ENCODE results near the gene DFFB. TPM values are rescaled to one million over a fixed set of nuclear protein-coding genes. Genes with fewer than 3 reads are reported as not detected.
"Not testable (repeated sequence)": the region's sequence is repeated elsewhere in the genome, so short reads cannot be mapped to it uniquely, and the experiment has no call there.

The DFFB gene
- total RNA-seq (2014; rRNA removed; shearing (Covaris generic)): 5.8 and 7.9 TPM in 2 replicates
- 14.0 and 17.7 TPM in 2 replicates for polyA plus RNA-seq (2014; cell fraction: nucleus; rRNA removed)

GRCh38 chr1:3856923-3857790 is at the start of gene DFFB, which contains the start of gene CEP104:
Gene DFFB, plus strand, starts transcription at chr1:3857476. Its CDS starts 128 bp downstream, at chr1:3857604.
Gene CEP104, minus strand, starts transcription at chr1:3857211. Its CDS starts 4,804 bp downstream, at chr1:3852407.
- DNase-seq (ENCODE audit: extremely low read depth, low read depth): peak; percentile 86

- no peak for DNase-seq (ENCODE audit: extremely low read depth, low read depth)
Measured at GRCh38 chr1:3807769-3808168, 49.5 kb upstream of the DFFB start.

GRCh38 chr1:3809680-3810079 is 47.6 kb upstream of the DFFB start:
- DNase-seq (ENCODE audit: extremely low read depth, low read depth): no peak

DNA sequence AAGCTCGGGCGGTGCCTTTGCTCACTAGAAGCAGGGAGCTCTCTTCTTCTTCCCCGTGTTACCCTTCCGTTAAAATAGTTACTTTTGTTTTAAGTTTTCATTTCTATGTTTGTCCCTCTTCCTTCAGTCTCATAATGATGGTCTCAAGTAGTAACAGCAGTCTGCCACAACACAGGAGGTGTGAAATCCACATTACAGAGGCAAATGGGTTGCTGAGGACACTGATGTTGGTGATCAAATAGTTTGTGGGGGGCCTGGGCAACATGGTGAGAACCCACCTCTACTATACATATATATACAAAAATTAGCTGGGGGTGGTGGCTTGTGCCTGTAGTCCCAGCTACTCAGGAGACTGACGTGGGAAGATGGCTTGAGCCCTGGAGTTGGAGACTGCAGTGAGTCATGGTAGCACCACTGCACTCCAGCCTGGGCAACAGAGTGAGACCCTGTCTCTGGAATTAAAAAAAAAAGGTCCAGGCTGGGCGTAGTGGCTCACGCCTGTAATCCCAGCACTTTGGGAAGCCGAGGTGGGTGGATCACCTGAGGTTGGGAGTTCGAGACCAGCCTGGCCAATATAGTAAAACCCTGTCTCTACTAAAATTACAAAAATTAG is 47.0 kb upstream of the DFFB start:
- not testable (repeated sequence) for DNase-seq (ENCODE audit: extremely low read depth, low read depth)

- DNase-seq (ENCODE audit: extremely low read depth, low read depth): no peak
Measured at GRCh38 chr1:3811595-3811911, 45.7 kb upstream of the DFFB start.

DNA sequence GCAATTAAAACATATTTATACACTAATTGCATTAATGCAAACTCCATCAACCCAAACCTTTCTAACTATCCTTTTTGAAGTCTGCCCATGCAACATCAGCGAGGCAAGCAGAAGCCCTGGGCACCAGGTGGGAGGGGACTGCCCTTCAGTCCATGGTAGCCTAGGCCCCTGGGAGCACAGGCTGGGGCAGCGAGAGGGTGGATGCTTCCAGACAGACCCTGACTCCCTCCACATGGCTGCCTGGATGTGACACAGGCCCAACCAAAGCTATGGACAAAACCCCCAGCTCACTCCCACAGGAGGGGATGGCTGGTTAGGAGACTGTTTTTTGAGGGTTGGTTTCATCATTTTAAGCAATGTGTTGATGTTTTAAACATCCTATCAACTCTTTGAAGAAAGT is 43.2 kb upstream of the DFFB start:
- DNase-seq (ENCODE audit: extremely low read depth, low read depth): no peak

GRCh38 chr1:3814771-3815561 is 42.3 kb upstream of the DFFB start:
- no peak for DNase-seq (ENCODE audit: extremely low read depth, low read depth)

DNA sequence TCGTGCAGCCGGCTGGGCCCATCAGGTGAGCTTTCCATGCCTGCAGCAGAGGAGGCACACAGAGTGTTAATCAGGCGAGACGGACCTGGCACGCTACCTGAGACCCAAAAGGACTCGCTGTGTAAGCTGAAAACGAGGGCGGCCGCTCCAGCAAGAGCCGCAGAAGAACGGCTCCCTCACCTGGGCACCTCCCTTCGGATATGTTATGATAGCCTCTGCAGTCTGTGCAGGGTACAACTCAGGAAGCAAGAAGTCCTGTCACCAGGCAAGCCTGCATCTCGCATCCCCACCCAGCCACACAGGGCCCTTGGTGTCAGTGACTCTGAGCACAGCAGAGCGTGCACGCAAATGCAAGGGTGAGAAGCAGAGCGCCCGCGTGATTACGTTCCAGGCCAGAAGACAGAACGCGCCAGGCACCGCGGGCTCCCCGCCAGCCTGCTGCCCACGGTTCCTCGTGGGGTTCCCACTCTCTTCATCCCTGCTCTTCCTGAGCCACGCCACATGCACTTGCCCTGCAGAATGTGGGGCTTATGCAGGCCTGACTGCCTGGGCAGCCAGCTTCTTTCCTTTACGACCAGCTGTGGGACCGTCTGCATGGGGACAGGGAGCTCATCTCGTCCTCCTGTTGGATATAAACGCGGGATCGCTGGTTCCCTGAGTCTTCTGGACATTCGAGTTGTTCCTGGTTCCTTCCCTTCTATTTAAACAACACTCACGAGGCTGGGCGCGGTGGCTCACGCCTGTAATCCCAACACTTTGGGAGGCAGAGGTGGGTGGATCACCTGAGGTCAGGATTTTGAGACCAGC is 40.7 kb upstream of the DFFB start:
- no peak for DNase-seq (ENCODE audit: extremely low read depth, low read depth)

DNA sequence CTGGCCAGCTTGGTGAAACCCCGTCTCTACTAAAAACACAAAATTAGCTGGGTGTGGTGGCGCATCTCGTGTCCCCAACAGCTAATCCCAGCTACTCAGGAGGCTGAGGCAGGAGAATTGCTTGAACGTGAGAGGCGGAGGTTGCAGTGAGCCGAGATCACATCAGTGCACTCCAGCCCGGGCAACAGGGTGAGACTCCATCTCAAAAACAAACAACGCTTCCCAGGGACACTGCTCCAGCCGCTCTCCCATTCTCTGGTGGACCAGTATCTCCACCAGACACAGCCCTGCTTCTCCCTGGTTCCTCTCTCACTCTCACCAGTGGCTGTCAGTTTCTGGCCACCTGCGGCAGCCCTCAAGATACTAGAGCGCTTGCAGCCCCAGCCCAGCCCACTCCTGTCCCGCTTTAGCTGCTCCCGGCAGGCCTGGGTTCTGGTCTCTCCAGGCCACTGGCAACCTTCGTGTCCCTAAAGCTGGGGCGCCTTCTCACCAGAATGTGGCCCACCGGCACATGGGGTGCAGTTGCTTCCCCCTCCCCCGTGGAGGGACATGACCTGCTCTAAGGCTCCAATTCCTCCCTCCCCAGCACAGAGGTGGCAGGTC is 40.0 kb upstream of the DFFB start:
- no peak for DNase-seq (ENCODE audit: extremely low read depth, low read depth)

DNA sequence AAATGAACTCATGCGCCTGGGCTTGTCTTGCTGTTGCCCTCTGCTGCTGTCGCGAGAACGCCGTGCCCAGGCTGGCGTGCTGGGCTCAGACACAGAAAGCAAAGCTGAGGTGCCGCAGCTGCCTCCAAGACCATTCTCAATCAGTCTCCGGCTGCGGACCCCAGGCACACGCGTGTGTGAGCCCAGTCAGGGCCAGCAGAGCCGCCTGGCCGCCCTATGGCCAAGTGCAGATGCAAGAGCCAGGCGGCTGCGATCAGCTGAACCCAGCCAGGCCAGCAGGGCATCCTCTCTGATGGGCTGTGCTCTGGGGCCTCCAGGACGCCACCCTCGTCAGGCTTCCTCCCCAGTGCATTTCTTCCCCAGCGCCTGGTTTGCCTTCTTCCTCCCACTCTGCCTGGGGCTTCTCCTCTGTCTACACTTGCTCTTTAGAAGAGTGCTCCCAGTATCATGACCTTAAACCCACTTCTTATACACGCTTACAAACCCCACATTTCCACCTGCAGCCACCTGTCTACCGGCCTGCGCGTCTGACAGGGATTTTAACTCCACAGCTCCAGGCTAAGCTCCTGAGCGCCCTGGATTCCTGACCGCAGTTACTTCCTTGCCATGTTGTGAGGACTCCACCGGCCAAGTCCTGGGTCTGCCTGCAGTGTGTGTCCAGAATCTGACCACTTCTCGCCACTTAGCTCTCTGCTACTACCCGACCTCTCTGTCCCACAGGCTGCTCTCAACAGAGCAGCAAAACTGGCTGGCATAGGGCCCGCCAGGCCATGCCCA is 39.3 kb upstream of the DFFB start:
- DNase-seq (ENCODE audit: extremely low read depth, low read depth): no peak

- no peak for DNase-seq (ENCODE audit: extremely low read depth, low read depth)
Measured at GRCh38 chr1:3819771-3820200, 37.5 kb upstream of the DFFB start.

DNA sequence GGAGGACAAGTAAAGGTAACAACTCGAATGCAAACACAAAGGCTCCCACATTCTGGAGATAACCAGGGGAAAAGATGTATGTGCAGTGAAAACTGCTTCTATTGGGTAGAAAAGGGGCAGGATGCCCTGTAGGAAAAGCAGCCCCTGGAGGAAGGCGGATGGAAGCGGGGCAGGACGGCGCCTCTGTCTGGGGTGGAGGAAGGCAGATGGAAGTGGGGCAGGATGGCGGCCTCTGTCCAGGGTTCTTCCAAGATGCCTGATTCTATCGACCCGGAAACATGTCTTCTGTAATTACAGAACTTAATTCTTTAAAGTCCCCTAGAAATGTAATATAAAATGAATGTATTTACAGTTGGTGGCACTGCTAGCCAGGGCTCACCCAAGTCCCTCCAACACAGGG is 37.0 kb upstream of the DFFB start:
- no peak for DNase-seq (ENCODE audit: extremely low read depth, low read depth)

DNA sequence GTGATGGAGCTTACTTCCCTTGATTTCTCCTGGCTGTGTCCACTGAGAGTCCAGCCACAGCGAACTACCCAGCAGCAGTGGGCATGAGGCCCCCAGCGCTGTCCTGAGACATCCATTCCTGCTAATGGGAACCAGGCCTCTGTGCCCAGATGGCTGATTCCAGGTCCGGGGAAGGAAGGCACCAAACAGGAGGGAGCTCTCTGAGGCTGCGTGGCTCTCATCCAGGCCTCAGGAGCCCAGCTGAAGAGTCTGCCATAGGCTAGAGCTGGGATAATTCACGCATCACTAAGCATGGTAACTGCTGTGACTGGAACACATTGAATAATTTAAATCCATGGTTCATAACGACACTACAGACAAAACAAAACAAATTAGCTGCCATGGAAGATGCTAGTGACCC is 36.3 kb upstream of the DFFB start:
- no peak for DNase-seq (ENCODE audit: extremely low read depth, low read depth)

GRCh38 chr1:3821447-3821846 is 35.8 kb upstream of the DFFB start:
- no peak for DNase-seq (ENCODE audit: extremely low read depth, low read depth)

DNA sequence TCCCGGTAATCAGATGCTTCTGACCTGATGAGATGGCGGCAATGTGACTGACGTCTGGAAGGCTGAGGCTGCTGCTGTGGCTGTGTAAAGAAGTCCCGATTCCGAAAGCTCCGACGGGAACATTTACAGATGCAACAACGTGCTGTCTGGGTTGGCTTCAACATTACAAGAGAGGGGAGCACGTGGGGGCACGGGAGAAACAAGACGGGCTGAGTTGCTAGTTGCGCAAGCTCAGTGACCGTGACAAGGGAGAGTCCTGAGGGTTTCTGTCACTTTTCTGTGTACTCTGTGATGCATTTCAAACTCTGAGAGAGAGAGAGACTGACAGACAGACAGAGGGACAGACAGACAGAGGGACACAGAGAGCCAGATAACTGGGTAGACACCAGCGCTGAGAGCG is 35.4 kb upstream of the DFFB start:
- DNase-seq (ENCODE audit: extremely low read depth, low read depth): no peak

- DNase-seq (ENCODE audit: extremely low read depth, low read depth): no peak
Measured at GRCh38 chr1:3822421-3822820, 34.9 kb upstream of the DFFB start.

- no peak for DNase-seq (ENCODE audit: extremely low read depth, low read depth)
Measured at GRCh38 chr1:3824650-3825049, 32.6 kb upstream of the DFFB start.

- DNase-seq (ENCODE audit: extremely low read depth, low read depth): no peak
Measured at GRCh38 chr1:3825356-3825755, 31.9 kb upstream of the DFFB start.

GRCh38 chr1:3827813-3828307 is 29.4 kb upstream of the DFFB start:
- no peak for DNase-seq (ENCODE audit: extremely low read depth, low read depth)

All from NCI-H460 (cell line).